NB4 (cell line): ENCODE measurements around the gene SH3BGRL3.
A peak's percentile ranks its signal among the peaks of the same experiment; 100 is the strongest.

Experiments
- MAX ChIP-seq: IDR thresholded peaks from 2 replicates; pipeline ENCODE4 v1.6.1; 2011; ENCODE audit warnings: low read depth, low read length
- MYC ChIP-seq: IDR thresholded peaks from 2 replicates; pipeline ENCODE4 v1.6.1; 2011; ENCODE audit warnings: low read depth, low read length
- POLR2A ChIP-seq: IDR thresholded peaks from 2 replicates; pipeline ENCODE4 v1.6.1; 2011; ENCODE audit warnings: mild to moderate bottlenecking; ENCODE audit not compliant: insufficient read length; ENCODE audit errors: extremely low read depth
- TF ChIP-seq, protein P1 (sequence below): IDR thresholded peaks from one replicate; pipeline ENCODE4 v1.5.1; 2012; ENCODE audit warnings: low read depth, low read length

DNA sequence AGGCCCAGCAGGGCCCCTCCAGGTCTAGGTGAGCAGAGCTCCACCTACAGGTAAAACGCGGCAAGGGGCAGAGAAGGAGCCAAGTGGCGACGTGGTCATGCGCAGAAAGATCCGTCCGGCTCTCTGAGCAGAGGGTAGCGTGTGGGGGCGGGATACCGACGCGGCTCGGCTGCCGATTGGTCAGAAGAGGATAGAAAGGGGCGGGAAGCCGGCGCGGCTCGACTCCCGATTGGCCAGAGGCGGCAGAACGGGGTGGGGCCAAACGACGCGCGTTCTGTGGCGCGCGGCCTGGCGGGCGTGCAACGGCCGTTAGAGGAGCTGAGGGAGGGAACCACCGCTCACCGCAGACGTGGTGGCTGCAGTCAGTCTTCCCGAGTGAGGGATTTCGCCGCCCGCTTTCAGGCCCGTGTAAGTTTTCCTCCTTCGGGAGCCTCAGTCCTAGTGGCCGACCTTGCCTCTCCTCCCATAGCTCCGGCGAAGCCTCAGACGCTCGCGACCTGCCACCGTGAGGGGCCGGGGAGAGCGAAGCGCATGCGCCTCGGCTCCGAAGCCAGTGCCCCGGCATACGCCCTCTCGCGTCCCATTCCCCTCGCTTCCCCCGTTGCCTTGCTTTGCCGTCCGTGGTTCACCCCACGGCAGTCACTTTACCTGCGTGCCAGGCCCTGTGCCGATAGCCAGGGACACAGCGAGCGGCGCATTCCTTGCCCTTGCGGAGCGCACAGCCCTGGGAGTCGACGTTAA is 45.8 kb upstream of the SH3BGRL3 start, which contains the start of gene CEP85:
- TF ChIP-seq, protein P1, sequence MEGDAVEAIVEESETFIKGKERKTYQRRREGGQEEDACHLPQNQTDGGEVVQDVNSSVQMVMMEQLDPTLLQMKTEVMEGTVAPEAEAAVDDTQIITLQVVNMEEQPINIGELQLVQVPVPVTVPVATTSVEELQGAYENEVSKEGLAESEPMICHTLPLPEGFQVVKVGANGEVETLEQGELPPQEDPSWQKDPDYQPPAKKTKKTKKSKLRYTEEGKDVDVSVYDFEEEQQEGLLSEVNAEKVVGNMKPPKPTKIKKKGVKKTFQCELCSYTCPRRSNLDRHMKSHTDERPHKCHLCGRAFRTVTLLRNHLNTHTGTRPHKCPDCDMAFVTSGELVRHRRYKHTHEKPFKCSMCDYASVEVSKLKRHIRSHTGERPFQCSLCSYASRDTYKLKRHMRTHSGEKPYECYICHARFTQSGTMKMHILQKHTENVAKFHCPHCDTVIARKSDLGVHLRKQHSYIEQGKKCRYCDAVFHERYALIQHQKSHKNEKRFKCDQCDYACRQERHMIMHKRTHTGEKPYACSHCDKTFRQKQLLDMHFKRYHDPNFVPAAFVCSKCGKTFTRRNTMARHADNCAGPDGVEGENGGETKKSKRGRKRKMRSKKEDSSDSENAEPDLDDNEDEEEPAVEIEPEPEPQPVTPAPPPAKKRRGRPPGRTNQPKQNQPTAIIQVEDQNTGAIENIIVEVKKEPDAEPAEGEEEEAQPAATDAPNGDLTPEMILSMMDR, result peak; percentile 74
- TF ChIP-seq POLR2A (peak; percentile 93), MAX (peak; percentile 51), MYC (peak; percentile 75)
